ENCODE data around the gene EGLN3. TPM values are rescaled to one million over a fixed set of nuclear protein-coding genes. Genes with fewer than 3 reads are reported as not detected.

EGLN3 gene
- total and polyA plus RNA-seq, 2 of the 13 experiments (the other 11 are each of a cell fraction or from before 2014, with no cell fraction given), result 0.18 to 27.3 TPM

DNA sequence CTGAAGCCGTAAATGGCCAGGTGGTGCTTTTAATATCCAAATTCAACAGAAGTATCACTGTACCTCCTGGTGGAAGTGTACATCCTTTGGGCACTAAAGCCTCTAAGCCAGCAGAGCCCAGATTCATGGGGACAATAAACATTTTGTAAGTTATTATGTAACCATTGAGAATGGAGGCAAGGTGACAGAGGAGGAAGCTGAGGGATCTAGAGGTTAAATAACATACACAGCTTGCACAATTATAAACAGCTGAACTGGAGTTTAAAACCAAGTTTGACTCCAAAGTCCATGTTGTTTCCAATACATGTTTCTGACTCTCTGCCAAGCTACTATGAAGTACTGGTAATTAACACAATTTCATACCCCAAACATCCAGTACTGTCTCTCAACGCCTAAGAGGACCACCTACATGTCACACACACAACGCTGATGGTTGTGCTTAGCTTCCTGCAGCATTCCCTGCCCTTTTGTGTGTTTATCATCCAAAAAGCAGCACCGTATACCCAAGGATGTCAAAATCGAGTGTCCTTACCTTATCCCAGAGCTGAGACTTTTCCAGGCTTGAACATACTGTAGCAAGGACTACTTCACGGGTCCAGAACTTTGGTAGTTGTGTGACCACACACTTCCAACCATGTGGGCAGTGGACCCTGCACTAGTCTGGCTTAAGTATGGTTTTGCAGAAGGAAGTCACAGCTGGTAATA is 41.3 kb downstream of the EGLN3 start (continued):
- TF ChIP-seq TCF7L2 (IDR thresholded peaks at IDR 0.05; ENCODE audit: low read depth, low read length) (no peak), ARNTL (CRISPR knock-in tag; IDR thresholded peaks at IDR 0.05) (peak; percentile 72), TEAD3 (CRISPR knock-in tag; optimal IDR thresholded peaks at IDR 0.05; ENCODE audit: borderline replicate concordance) (peak; percentile 57), HHEX (CRISPR knock-in tag; IDR thresholded peaks at IDR 0.05) (peak; percentile 69), NKX3-1 (CRISPR knock-in tag; IDR thresholded peaks at IDR 0.05) (no peak; the same call in 1 of the 2 replicates), REXO4 (CRISPR knock-in tag; IDR thresholded peaks at IDR 0.05; ENCODE audit: borderline replicate concordance) (no peak), ZNF207 (IDR thresholded peaks at IDR 0.05; ENCODE audit: borderline replicate concordance) (no peak), ZNF772 (CRISPR knock-in tag; IDR thresholded peaks at IDR 0.05) (peak; percentile 69), ATRX (CRISPR knock-in tag; IDR thresholded peaks at IDR 0.05; ENCODE audit: borderline replicate concordance) (no peak), JDP2 (CRISPR knock-in tag; IDR thresholded peaks at IDR 0.05; ENCODE audit: borderline replicate concordance) (no peak), ZNF761 (CRISPR knock-in tag; conservative IDR thresholded peaks at IDR 0.05) (no peak), ZSCAN9 (CRISPR knock-in tag; IDR thresholded peaks at IDR 0.05; ENCODE audit: borderline replicate concordance) (peak; percentile 95), NPAS2 (CRISPR knock-in tag; IDR thresholded peaks at IDR 0.05; ENCODE audit: borderline replicate concordance) (no peak), DNMT3B (CRISPR knock-in tag; conservative IDR thresholded peaks at IDR 0.05) (no peak), SRSF4 (IDR thresholded peaks at IDR 0.05; ENCODE audit: low read depth, low read length, poor library complexity, severe bottlenecking) (no peak), CEBPG (CRISPR knock-in tag; IDR thresholded peaks at IDR 0.05) (peak; percentile 95)
- TF ChIP-seq, protein P1, sequence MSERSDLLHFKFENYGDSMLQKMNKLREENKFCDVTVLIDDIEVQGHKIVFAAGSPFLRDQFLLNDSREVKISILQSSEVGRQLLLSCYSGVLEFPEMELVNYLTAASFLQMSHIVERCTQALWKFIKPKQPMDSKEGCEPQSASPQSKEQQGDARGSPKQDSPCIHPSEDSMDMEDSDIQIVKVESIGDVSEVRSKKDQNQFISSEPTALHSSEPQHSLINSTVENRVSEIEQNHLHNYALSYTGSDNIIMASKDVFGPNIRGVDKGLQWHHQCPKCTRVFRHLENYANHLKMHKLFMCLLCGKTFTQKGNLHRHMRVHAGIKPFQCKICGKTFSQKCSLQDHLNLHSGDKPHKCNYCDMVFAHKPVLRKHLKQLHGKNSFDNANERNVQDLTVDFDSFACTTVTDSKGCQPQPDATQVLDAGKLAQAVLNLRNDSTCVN (CRISPR knock-in tag; IDR thresholded peaks at IDR 0.05; ENCODE audit: borderline replicate concordance), result no peak
- TF ChIP-seq, protein P2, sequence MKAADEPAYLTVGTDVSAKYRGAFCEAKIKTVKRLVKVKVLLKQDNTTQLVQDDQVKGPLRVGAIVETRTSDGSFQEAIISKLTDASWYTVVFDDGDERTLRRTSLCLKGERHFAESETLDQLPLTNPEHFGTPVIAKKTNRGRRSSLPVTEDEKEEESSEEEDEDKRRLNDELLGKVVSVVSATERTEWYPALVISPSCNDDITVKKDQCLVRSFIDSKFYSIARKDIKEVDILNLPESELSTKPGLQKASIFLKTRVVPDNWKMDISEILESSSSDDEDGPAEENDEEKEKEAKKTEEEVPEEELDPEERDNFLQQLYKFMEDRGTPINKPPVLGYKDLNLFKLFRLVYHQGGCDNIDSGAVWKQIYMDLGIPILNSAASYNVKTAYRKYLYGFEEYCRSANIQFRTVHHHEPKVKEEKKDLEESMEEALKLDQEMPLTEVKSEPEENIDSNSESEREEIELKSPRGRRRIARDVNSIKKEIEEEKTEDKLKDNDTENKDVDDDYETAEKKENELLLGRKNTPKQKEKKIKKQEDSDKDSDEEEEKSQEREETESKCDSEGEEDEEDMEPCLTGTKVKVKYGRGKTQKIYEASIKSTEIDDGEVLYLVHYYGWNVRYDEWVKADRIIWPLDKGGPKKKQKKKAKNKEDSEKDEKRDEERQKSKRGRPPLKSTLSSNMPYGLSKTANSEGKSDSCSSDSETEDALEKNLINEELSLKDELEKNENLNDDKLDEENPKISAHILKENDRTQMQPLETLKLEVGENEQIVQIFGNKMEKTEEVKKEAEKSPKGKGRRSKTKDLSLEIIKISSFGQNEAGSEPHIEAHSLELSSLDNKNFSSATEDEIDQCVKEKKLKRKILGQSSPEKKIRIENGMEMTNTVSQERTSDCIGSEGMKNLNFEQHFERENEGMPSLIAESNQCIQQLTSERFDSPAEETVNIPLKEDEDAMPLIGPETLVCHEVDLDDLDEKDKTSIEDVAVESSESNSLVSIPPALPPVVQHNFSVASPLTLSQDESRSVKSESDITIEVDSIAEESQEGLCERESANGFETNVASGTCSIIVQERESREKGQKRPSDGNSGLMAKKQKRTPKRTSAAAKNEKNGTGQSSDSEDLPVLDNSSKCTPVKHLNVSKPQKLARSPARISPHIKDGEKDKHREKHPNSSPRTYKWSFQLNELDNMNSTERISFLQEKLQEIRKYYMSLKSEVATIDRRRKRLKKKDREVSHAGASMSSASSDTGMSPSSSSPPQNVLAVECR (CRISPR knock-in tag; IDR thresholded peaks at IDR 0.05; ENCODE audit: borderline replicate concordance), result peak; percentile 51; the same call in 1 of the 2 replicates
- TF ChIP-seq, protein P3, sequence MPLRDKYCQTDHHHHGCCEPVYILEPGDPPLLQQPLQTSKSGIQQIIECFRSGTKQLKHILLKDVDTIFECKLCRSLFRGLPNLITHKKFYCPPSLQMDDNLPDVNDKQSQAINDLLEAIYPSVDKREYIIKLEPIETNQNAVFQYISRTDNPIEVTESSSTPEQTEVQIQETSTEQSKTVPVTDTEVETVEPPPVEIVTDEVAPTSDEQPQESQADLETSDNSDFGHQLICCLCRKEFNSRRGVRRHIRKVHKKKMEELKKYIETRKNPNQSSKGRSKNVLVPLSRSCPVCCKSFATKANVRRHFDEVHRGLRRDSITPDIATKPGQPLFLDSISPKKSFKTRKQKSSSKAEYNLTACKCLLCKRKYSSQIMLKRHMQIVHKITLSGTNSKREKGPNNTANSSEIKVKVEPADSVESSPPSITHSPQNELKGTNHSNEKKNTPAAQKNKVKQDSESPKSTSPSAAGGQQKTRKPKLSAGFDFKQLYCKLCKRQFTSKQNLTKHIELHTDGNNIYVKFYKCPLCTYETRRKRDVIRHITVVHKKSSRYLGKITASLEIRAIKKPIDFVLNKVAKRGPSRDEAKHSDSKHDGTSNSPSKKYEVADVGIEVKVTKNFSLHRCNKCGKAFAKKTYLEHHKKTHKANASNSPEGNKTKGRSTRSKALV (CRISPR knock-in tag; IDR thresholded peaks at IDR 0.05), result peak; percentile 52; the same call in 1 of the 2 replicates
- TF ChIP-seq, protein P4, sequence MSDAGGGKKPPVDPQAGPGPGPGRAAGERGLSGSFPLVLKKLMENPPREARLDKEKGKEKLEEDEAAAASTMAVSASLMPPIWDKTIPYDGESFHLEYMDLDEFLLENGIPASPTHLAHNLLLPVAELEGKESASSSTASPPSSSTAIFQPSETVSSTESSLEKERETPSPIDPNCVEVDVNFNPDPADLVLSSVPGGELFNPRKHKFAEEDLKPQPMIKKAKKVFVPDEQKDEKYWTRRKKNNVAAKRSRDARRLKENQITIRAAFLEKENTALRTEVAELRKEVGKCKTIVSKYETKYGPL (CRISPR knock-in tag; IDR thresholded peaks at IDR 0.05), result peak; percentile 97
- TF ChIP-seq, protein P5, sequence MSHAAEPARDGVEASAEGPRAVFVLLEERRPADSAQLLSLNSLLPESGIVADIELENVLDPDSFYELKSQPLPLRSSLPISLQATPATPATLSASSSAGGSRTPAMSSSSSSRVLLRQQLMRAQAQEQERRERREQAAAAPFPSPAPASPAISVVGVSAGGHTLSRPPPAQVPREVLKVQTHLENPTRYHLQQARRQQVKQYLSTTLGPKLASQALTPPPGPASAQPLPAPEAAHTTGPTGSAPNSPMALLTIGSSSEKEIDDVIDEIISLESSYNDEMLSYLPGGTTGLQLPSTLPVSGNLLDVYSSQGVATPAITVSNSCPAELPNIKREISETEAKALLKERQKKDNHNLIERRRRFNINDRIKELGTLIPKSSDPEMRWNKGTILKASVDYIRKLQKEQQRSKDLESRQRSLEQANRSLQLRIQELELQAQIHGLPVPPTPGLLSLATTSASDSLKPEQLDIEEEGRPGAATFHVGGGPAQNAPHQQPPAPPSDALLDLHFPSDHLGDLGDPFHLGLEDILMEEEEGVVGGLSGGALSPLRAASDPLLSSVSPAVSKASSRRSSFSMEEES (CRISPR knock-in tag; IDR thresholded peaks at IDR 0.05), result peak; percentile 75
